SIG-M5 treated with dmso at 0.1 percent for 504 hours (cell line): Measurements from ENCODE around the gene CCNY.

Source experiments
- DNase-seq: peaks from one replicate; lab custom pipeline; 2025; ENCODE audit not compliant: unreplicated experiment; lab: John Stamatoyannopoulos, UW

CCNY gene

GRCh38 chr10:35607475-35608327, 271.4 kb downstream of the CCNY start:
- DNase-seq, result no peak

- DNase-seq, result no peak
These were observed 272.0 kb downstream of the CCNY start for GRCh38 chr10:35608328-35608672.

GRCh38 chr10:35611750-35612149, 275.4 kb downstream of the CCNY start:
- no peak for DNase-seq

- no peak for DNase-seq
These were observed 276.2 kb downstream of the CCNY start for GRCh38 chr10:35612385-35613106.

GRCh38 chr10:35613107-35613440, 276.8 kb downstream of the CCNY start:
- no peak for DNase-seq

GRCh38 chr10:35613597-35614226, 277.4 kb downstream of the CCNY start:
- DNase-seq, result peak; percentile 15

- DNase-seq, result no peak
These were observed 278.0 kb downstream of the CCNY start for GRCh38 chr10:35614312-35614711.
